ENCODE measurements around the gene NKX2-8.

The NKX2-8 gene

DNA sequence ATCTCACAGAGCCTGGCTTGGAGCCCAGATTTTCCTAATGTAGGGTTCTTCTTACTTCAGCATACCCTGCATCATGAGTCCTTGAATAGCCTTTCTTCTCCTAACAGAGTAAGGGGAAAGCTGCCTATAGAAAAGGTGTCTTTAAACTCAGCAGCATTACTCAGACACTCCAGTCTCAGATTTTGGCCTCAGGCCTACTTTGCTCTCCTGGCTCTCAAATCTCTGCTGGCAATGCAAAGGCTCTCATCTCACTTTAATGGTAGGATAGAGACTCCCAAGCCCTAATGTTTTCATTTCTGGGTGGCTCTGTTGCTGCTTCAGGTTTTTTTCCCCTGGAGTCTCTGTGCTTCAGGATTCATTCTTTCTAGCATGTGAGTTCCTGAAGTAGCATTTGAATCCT, 9.1 kb upstream of the NKX2-8 start:
- Histone ChIP-seq H3K9me3 (no peaks in the 10 kb centered on the region), H3K4me1 (no peaks in the 10 kb centered on the region), H3K4me3 (ENCODE audit: low read depth, low read length) (no peak overlapping the region), H3K27me3 (peaks cover 55% of the 10 kb centered on the region), H3K36me3 (no peaks in the 10 kb centered on the region)
- no peak for TF ChIP-seq CTCF (IDR thresholded peaks at IDR 0.05; ENCODE audit: low read depth, low read length)
- no peak for DNase-seq

GRCh38 chr14:36588788-36589187, 6.4 kb upstream of the NKX2-8 start:
- Histone ChIP-seq H3K36me3 (no peaks in the 10 kb centered on the region), H3K4me1 (no peaks in the 10 kb centered on the region), H3K9me3 (no peaks in the 10 kb centered on the region), H3K4me3 (ENCODE audit: low read depth, low read length) (no peak overlapping the region), H3K27me3 (peaks cover 56% of the 10 kb centered on the region)
- no peak for TF ChIP-seq CTCF (IDR thresholded peaks at IDR 0.05; ENCODE audit: low read depth, low read length)
- DNase-seq: no peak

DNA sequence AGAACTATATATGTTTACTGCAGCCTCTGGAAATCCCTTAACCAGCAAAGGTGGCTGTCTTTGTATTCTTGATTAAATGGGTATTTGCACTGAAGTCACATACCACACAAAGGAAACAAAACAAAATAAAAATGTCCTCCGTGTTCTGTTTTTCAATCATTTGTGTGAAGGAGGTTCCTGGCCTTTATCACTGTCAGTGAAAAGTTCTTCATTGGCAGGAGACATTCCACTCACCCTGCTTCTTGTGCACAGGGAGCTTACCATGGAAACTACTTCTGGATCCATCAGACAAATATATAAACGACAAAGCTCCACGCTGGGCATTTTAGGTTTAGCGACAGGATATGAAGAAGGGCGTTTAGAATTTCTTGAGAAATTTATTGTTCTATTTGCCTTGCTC, 5.7 kb upstream of the NKX2-8 start:
- no peak for TF ChIP-seq CTCF (IDR thresholded peaks at IDR 0.05; ENCODE audit: low read depth, low read length)
- H3K9me3 ChIP-seq: no peaks in the 10 kb centered on the region
- H3K4me3 ChIP-seq (ENCODE audit: low read depth, low read length): no peak overlapping the region
- no peak for DNase-seq
- no peaks in the 10 kb centered on the region for H3K36me3 ChIP-seq
- H3K27me3 ChIP-seq: peaks cover 56% of the 10 kb centered on the region
- no peaks in the 10 kb centered on the region for H3K4me1 ChIP-seq

DNA sequence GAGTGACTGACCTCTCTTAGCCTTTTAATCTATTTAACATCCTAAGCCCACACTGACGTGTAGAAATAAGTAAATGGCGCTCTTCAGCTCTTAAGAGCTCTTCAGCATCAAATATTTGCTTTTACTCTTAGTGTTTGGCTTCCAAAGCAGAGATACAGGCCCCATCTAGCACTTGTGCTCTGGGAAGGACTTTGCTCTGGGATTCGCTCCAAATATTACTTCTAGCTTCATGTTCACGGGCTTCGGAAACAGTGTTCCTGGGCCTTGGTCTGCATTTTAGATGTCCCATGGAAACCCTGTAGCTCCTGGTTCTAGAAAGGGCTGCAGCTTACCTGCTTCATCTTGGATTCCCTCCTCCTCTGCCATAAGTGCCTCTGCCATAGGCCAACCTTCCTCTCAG, 2.7 kb upstream of the NKX2-8 start:
- no peak for DNase-seq
- Histone ChIP-seq H3K27me3 (peaks cover 72% of the 10 kb centered on the region), H3K9me3 (no peaks in the 10 kb centered on the region)

GRCh38 chr14:36583893-36584811, 1.7 kb upstream of the NKX2-8 start:
- Histone ChIP-seq H3K4me3 (ENCODE audit: low read depth, low read length) (no peak overlapping the region), H3K27me3 (peaks cover 74% of the 10 kb centered on the region), H3K4me1 (no peaks in the 10 kb centered on the region), H3K9me3 (no peaks in the 10 kb centered on the region), H3K36me3 (no peaks in the 10 kb centered on the region)
- no peak for DNase-seq
- TF ChIP-seq CTCF (IDR thresholded peaks at IDR 0.05; ENCODE audit: low read depth, low read length): no peak

More for the DNA sequence above, 2.7 kb upstream of the NKX2-8 start:
- Histone ChIP-seq H3K4me1 (no peaks in the 10 kb centered on the region), H3K36me3 (no peaks in the 10 kb centered on the region), H3K4me3 (ENCODE audit: low read depth, low read length) (no peak overlapping the region)
- no peak for TF ChIP-seq CTCF (IDR thresholded peaks at IDR 0.05; ENCODE audit: low read depth, low read length)

DNA sequence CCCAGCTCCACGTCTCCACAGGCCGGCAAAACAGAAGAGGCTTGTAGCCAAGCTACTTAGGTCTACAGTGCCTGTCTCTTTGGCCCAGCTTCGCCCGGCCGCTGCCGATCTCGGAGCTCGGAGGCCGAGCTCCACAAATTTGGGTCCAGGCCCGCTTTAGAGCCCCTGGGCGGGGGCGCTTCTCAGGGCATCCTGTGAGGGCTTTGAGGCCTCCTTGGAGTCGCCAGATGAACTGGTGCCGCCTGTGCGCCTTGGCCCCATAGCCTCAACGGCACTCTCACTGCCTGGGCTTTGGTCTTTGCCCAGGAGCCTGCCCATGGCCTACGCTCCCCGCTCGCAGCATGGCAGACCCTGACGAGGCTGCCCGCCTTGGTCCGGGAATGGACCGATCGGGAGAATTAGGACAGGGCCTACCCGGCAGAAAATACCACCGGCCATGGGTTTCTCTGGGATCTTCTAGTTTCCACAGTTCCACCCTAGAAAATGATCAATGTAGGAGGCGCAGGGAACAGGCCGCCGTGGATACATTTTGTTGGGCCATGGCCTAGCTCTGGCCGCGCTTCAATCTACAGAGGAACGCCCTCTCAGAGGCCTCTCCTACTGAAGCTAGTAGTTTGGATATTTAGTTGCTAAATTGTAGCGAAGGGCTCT, 953 bp upstream of the NKX2-8 start:
- TF ChIP-seq CTCF (IDR thresholded peaks at IDR 0.05; ENCODE audit: low read depth, low read length): no peak
- peaks cover 75% of the 10 kb centered on the region for H3K27me3 ChIP-seq
- no peak for DNase-seq

More for the DNA sequence above, 953 bp upstream of the NKX2-8 start:
- no peaks in the 10 kb centered on the region for H3K9me3 ChIP-seq
- H3K4me3 ChIP-seq (ENCODE audit: low read depth, low read length): no peak overlapping the region
- H3K36me3 ChIP-seq: no peaks in the 10 kb centered on the region
- H3K4me1 ChIP-seq: no peaks in the 10 kb centered on the region

Data from BE2C (cell line).